HepG2 (cell line): ENCODE results near the gene FAM117A. TPM values are rescaled to one million over a fixed set of nuclear protein-coding genes. Genes with fewer than 3 reads are reported as not detected.

Experiments
- AFF4 ChIP-seq: sonication (generic); formaldehyde crosslinking; IDR thresholded peaks from 2 replicates; pipeline ENCODE4 v1.4.0; 2020; ENCODE audit warnings: missing genetic modification reagents
- CBX1 ChIP-seq: IDR thresholded peaks from one replicate; pipeline ENCODE4 v1.6.1; 2016; ENCODE audit warnings: antibody characterized with exemption, low read depth
- ETV5 ChIP-seq: IDR thresholded peaks from 2 replicates; pipeline ENCODE4 v1.6.1; 2018; ENCODE audit warnings: missing biosample characterization, missing genetic modification reagents, inconsistent platforms, borderline replicate concordance
- FOXJ3 ChIP-seq: sonication (generic); formaldehyde crosslinking; IDR thresholded peaks from 2 replicates; pipeline ENCODE4 v1.4.0; 2020; ENCODE audit warnings: missing genetic modification reagents, mild to moderate bottlenecking, borderline replicate concordance
- IKZF4 ChIP-seq: sonication (generic); formaldehyde crosslinking; IDR thresholded peaks from 2 replicates; pipeline ENCODE4 v1.5.1; 2020; ENCODE audit warnings: borderline replicate concordance, mild to moderate bottlenecking, low read depth, missing genetic modification reagents; ENCODE audit errors: not compliant biosample characterization
- KLF6 ChIP-seq: IDR thresholded peaks from 2 replicates; pipeline ENCODE4 v1.8.0; 2016; ENCODE audit warnings: missing biosample characterization, missing genetic modification reagents
- NAIF1 ChIP-seq: sonication (generic); formaldehyde crosslinking; IDR thresholded peaks from 2 replicates; pipeline ENCODE4 v1.5.0; 2020; ENCODE audit warnings: mild to moderate bottlenecking, missing genetic modification reagents, borderline replicate concordance
- NR2F1 ChIP-seq, 2 experiments: fragments of 450-650 bp in 1 of 2; formaldehyde crosslinking in 1 of 2; IDR thresholded peaks; 2 replicates each; pipeline versions ENCODE4 v1.5.0 to v1.6.1; 2016 to 2020; ENCODE audit warnings: mild to moderate bottlenecking in 1 of 2, missing compliant biosample characterization in 1 of 2, missing genetic modification reagents in 1 of 2, moderate library complexity in 1 of 2
- SIX4 ChIP-seq: sonication (generic); formaldehyde crosslinking; IDR thresholded peaks from 2 replicates; pipeline ENCODE4 v1.4.0; 2020; ENCODE audit warnings: missing genetic modification reagents
- ZIK1 ChIP-seq: sonication (generic); formaldehyde crosslinking; IDR thresholded peaks from 2 replicates; pipeline ENCODE4 v1.5.0; 2020; ENCODE audit warnings: mild to moderate bottlenecking, low read depth, missing genetic modification reagents, borderline replicate concordance
- ZNF263 ChIP-seq: sonication (generic); formaldehyde crosslinking; IDR thresholded peaks from 2 replicates; pipeline ENCODE4 v1.4.0; 2020; ENCODE audit warnings: missing genetic modification reagents
- ZNF3 ChIP-seq: IDR thresholded peaks from 2 replicates; pipeline ENCODE4 v1.7.0; 2017; ENCODE audit warnings: inconsistent platforms
- ZNF318 ChIP-seq: sonication (generic); formaldehyde crosslinking; IDR thresholded peaks from 2 replicates; pipeline ENCODE4 v1.4.0; 2020; ENCODE audit warnings: mild to moderate bottlenecking, missing genetic modification reagents
- ZNF441 ChIP-seq: sonication (generic); formaldehyde crosslinking; IDR thresholded peaks from 2 replicates; pipeline ENCODE4 v1.7.0; 2021; ENCODE audit warnings: missing genetic modification reagents, borderline replicate concordance
- ZNF572 ChIP-seq: sonication (generic); formaldehyde crosslinking; IDR thresholded peaks from 2 replicates; pipeline ENCODE4 v1.5.1; 2020; ENCODE audit warnings: mild to moderate bottlenecking, missing genetic modification reagents
- ZNF589 ChIP-seq: sonication (generic); formaldehyde crosslinking; conservative IDR thresholded peaks from 2 replicates; pipeline ENCODE4 v1.8.0; 2022; ENCODE audit warnings: mild to moderate bottlenecking, moderate library complexity, missing genetic modification reagents
- ZNF891 ChIP-seq: sonication (generic); formaldehyde crosslinking; IDR thresholded peaks from 2 replicates; pipeline ENCODE4 v1.5.0; 2020; ENCODE audit warnings: mild to moderate bottlenecking, missing genetic modification reagents
- ZZZ3 ChIP-seq: sonication (generic); formaldehyde crosslinking; IDR thresholded peaks from 2 replicates; pipeline ENCODE4 v1.4.0; 2020; ENCODE audit warnings: missing genetic modification reagents, mild to moderate bottlenecking, borderline replicate concordance
- polyA plus RNA-seq, 8 experiments: library from polyadenylated mRNA; depleted of rRNA in 3 of 8; stranded (reverse) in 7 of 8; unstranded in 1 of 8; fragments of >200 nt; fragmentation: Illumina TruSeq in 4 of 8; extraction: Trizol in 4 of 8; gene quantifications; 2 replicates each; pipeline versions ENCODE4 v1.2.1 to v1.2.3, GENCODE V29; 2011 to 2016; ENCODE audit warnings: low read depth in 4 of 8, missing spikeins in 1 of 8, mixed read lengths in 1 of 8; ENCODE audit not compliant: insufficient read depth in 1 of 8
- total RNA-seq, 5 experiments: library from RNA; depleted of rRNA; stranded (reverse); fragments of >200 nt; fragmentation: Illumina TruSeq; extraction: Trizol; gene quantifications; 2 replicates each; pipeline ENCODE4 v1.2.3, GENCODE V29; 2016; ENCODE audit warnings: low read depth in 1 of 5

Gene FAM117A
- total and polyA plus RNA-seq, 2 of the 13 experiments (the other 11 are each of a cell fraction or from before 2014, with no cell fraction given) = 12.1 to 19.8 TPM

- TF ChIP-seq ZNF891 = no peak; the same call in 1 of the 2 replicates
- TF ChIP-seq ZNF441 (CRISPR knock-in tag) = peak; percentile 21; the same call in 1 of the 2 replicates
- TF ChIP-seq AFF4 = no peak
- no peak for TF ChIP-seq SIX4 (CRISPR knock-in tag)
- no peak for TF ChIP-seq ZNF3 (CRISPR knock-in tag)
- no peak for TF ChIP-seq ETV5 (CRISPR knock-in tag)
- TF ChIP-seq NR2F1 (CRISPR knock-in tag; IDR thresholded peaks at IDR 0.05) = no peak
- no peak for TF ChIP-seq ZNF589 (CRISPR knock-in tag)
- no peak for TF ChIP-seq IKZF4
- no peak for TF ChIP-seq ZZZ3 (CRISPR knock-in tag)
- no peak for TF ChIP-seq FOXJ3 (CRISPR knock-in tag)
- TF ChIP-seq ZNF572 (CRISPR knock-in tag) = no peak
- TF ChIP-seq NAIF1 = no peak
- peak; percentile 15; the same call in 1 of the 2 replicates for TF ChIP-seq ZNF263
- no peak for TF ChIP-seq ZNF318 (CRISPR knock-in tag)
- no peak for TF ChIP-seq ZIK1 (CRISPR knock-in tag)
- no peak; the same call in 1 of the 2 replicates for TF ChIP-seq KLF6 (CRISPR knock-in tag)
- no peak for TF ChIP-seq CBX1
Measured at GRCh38 chr17:49677134-49677932, 86.6 kb downstream of the FAM117A start (continued).
